ENCODE data around the gene ZSWIM8. TPM values are rescaled to one million over a fixed set of nuclear protein-coding genes. Genes with fewer than 3 reads are reported as not detected.
"Not testable (repeated sequence)": the region's sequence is repeated elsewhere in the genome, so short reads cannot be mapped to it uniquely, and the experiment has no call there.

Gene ZSWIM8
- total RNA-seq, 2 donors from 2014 or later, result 126 to 144 TPM

- Histone ChIP-seq H3K4me1 (ENCODE audit: control insufficient read depth in 1 of 2, low read depth in 2 of 2) (peaks cover 31 to 55% of the 10 kb centered on the region in 2 donors), H3K9me3 (no peaks in the 10 kb centered on the region), H3K27ac (peak overlapping the region; percentile 94 to 96), H3K36me3 (peaks cover 21% of the 10 kb centered on the region), H3K4me3 (peak overlapping the region; percentile 97), H3K27me3 (replicated peaks; ENCODE audit: insufficient read depth) (no peaks in the 10 kb centered on the region)
- no peak for TF ChIP-seq CTCF (IDR thresholded peaks at IDR 0.05)
- no peak for ATAC-seq (ENCODE audit: insufficient number of reproducible peaks, low FRiP score, low read depth)
- no peak for DNase-seq (ENCODE audit: low spot score)
Measured at GRCh38 chr10:73785721-73786511, 510 bp downstream of the ZSWIM8 start.

GRCh38 chr10:73786512-73786885 is 1.1 kb downstream of the ZSWIM8 start:
- peaks cover 27 to 50% of the 10 kb centered on the region in 2 donors for H3K4me1 ChIP-seq (ENCODE audit: control insufficient read depth in 1 of 2, low read depth in 2 of 2)
- no peak for TF ChIP-seq CTCF (IDR thresholded peaks at IDR 0.05)
- no peaks in the 10 kb centered on the region for H3K9me3 ChIP-seq
- DNase-seq (ENCODE audit: low spot score) (no peak), ATAC-seq (ENCODE audit: insufficient number of reproducible peaks, low FRiP score, low read depth) (no peak)
- peak overlapping the region; percentile 97 for H3K4me3 ChIP-seq
- H3K27me3 ChIP-seq (replicated peaks; ENCODE audit: insufficient read depth), result no peaks in the 10 kb centered on the region
- peaks cover 27% of the 10 kb centered on the region for H3K36me3 ChIP-seq
- peak overlapping the region; percentile 94 to 96 for H3K27ac ChIP-seq

GRCh38 chr10:73787031-73787800 is 1.8 kb downstream of the ZSWIM8 start:
- not testable (repeated sequence) for DNase-seq (ENCODE audit: low spot score); H3K27ac ChIP-seq; ATAC-seq (ENCODE audit: insufficient number of reproducible peaks, low FRiP score, low read depth); H3K9me3 ChIP-seq; H3K27me3 ChIP-seq (replicated peaks; ENCODE audit: insufficient read depth)
- Histone ChIP-seq H3K4me3 (peak overlapping the region; percentile 97), H3K36me3 (peaks cover 34% of the 10 kb centered on the region), H3K4me1 (ENCODE audit: control insufficient read depth in 1 of 2, low read depth in 2 of 2) (peaks cover 27 to 50% of the 10 kb centered on the region in 2 donors)

- no peaks in the 10 kb centered on the region for H3K27me3 ChIP-seq (replicated peaks; ENCODE audit: insufficient read depth)
- no peak overlapping the region for H3K27ac ChIP-seq
- H3K4me3 ChIP-seq, result no peak overlapping the region
- no peak for TF ChIP-seq CTCF (IDR thresholded peaks at IDR 0.05)
- DNase-seq (ENCODE audit: low spot score), result no peak
- no peaks in the 10 kb centered on the region for H3K9me3 ChIP-seq
- H3K36me3 ChIP-seq, result peaks cover 52% of the 10 kb centered on the region
- ATAC-seq (ENCODE audit: insufficient number of reproducible peaks, low FRiP score, low read depth), result no peak
- peaks cover 23 to 34% of the 10 kb centered on the region in 2 donors for H3K4me1 ChIP-seq (ENCODE audit: control insufficient read depth in 1 of 2, low read depth in 2 of 2)
Measured at GRCh38 chr10:73788864-73789658, 3.7 kb downstream of the ZSWIM8 start.

- Histone ChIP-seq H3K4me3 (no peak overlapping the region), H3K4me1 (ENCODE audit: control insufficient read depth in 1 of 2, low read depth in 2 of 2) (peaks cover 23 to 28% of the 10 kb centered on the region in 2 donors), H3K36me3 (peaks cover 58% of the 10 kb centered on the region), H3K27me3 (replicated peaks; ENCODE audit: insufficient read depth) (no peaks in the 10 kb centered on the region), H3K9me3 (no peaks in the 10 kb centered on the region), H3K27ac (no peak overlapping the region)
- no peak for TF ChIP-seq CTCF (IDR thresholded peaks at IDR 0.05)
- ATAC-seq (ENCODE audit: insufficient number of reproducible peaks, low FRiP score, low read depth) (no peak), DNase-seq (ENCODE audit: low spot score) (no peak)
Measured at GRCh38 chr10:73789659-73790055, 4.3 kb downstream of the ZSWIM8 start.
